Memory B cell (primary cell): ENCODE data around the gene COA8.
A peak's percentile ranks its signal among the peaks of the same experiment; 100 is the strongest.

Experiments used
- ATAC-seq: fragments of 150-1000 bp; cut with Tn5 transposase; 2 replicates; pipeline ENCODE4 v1.10.0; 2021; ENCODE audit warnings: low read depth, mild to moderate bottlenecking, moderate library complexity
- DNase-seq, 2 donors: peaks; one replicate each; pipeline ENCODE4 v3.0.0; 2022; ENCODE audit warnings: low spot score in 2 of 2
- H3K27ac Mint-ChIP-seq: one replicate; pipeline ENCODE4 v1.8.0; 2022; ENCODE audit warnings: mild to moderate bottlenecking, moderate library complexity, mixed read lengths
- H3K27me3 Mint-ChIP-seq: one replicate; pipeline ENCODE4 v1.8.0; 2022; ENCODE audit warnings: mixed read lengths
- H3K36me3 Mint-ChIP-seq: one replicate; pipeline ENCODE4 v1.8.0; 2022; ENCODE audit warnings: mild to moderate bottlenecking, mixed read lengths
- H3K4me1 Mint-ChIP-seq: one replicate; pipeline ENCODE4 v1.8.0; 2022; ENCODE audit warnings: mixed read lengths
- H3K4me3 Mint-ChIP-seq: one replicate; pipeline ENCODE4 v1.8.0; 2022; ENCODE audit warnings: mild to moderate bottlenecking, moderate library complexity, mixed read lengths
- H3K9me3 Mint-ChIP-seq: one replicate; pipeline ENCODE4 v1.8.0; 2022; ENCODE audit warnings: mixed read lengths

COA8 gene

DNA sequence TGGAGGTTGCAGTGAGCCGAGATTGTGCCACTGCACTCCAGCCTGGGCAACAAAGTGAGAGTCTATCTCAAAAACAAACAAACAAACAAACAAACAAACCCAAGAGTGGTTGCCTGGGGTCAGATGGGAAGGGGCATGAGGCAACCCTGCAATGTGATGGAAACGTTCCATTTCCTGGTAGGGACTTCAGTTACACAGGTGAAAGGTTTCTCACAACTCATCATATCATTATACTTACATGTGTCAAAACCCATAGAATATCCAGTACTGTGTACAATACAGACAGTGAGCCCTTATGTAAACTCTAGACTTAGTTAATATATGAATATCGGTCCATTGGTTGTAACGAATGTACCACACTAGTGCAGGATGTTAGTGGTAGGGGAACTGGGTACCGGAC lies 59.1 kb downstream of the COA8 start:
- H3K4me3 Mint-ChIP-seq = peak overlapping the region; percentile 43

DNA sequence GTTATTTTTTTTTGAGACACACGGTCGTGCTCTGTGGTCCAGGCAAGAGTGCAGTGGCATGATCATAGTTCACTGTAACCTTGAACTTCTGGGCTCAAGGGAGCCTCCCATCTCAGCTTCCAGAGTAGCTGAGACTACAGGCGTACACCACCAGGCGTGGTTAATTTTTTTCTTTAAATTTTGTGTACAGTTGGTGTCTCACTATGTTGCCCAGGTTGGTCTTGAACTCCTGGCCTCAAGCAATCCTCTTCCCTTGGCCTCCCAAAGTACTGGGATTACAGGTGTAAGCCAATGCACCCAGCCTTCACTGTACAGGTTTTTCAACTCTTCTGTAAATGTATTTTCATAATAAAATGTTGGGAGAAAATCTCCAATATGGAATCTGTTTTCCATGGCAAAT lies 60.5 kb downstream of the COA8 start:
- no peaks in the 10 kb centered on the region for H3K9me3 Mint-ChIP-seq
- ATAC-seq (no peak), DNase-seq (no peak)
- no peak overlapping the region for H3K27ac Mint-ChIP-seq
- no peaks in the 10 kb centered on the region for H3K36me3 Mint-ChIP-seq
- H3K4me3 Mint-ChIP-seq = no peak overlapping the region
- peaks cover 25% of the 10 kb centered on the region for H3K4me1 Mint-ChIP-seq
- no peaks in the 10 kb centered on the region for H3K27me3 Mint-ChIP-seq

More for the DNA sequence above, 59.1 kb downstream of the COA8 start:
- Mint-ChIP-seq H3K9me3 (no peaks in the 10 kb centered on the region), H3K27ac (no peak overlapping the region), H3K36me3 (no peaks in the 10 kb centered on the region), H3K27me3 (no peaks in the 10 kb centered on the region), H3K4me1 (peaks cover 22% of the 10 kb centered on the region)
- DNase-seq (no peak), ATAC-seq (no peak)

DNA sequence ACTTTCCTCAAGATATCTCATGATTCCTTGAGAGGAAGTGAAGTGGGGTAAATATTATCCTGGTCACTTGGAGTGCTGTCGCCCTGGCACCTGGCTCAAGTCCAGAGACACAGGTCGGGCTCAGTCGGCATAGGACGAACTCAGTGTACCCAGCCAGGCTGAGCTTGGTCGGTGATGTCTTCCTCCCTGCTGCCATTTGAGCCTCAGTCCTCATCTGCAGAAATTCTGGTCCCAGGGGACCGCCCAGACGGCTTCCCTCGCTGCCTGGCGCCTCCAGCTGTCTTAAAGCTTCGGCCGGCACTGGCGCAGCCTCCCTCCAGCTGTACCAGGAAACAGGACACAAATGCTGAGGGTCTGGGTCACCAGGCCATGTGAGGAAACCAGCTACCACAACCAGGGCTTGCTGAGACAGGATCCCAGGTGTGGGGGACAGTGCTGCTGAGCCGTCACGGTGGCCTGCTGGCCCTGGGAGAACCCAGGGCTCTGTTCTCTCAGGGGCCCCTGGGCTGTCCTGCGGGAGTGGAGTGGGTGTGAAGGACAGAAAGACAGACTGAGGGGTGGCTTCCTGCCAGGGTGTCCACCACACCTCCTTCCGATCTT lies 61.2 kb downstream of the COA8 start:
- DNase-seq = peak in 1 of 2 donors; percentile 46
- Mint-ChIP-seq H3K9me3 (no peaks in the 10 kb centered on the region), H3K27ac (no peak overlapping the region), H3K4me1 (peaks cover 25% of the 10 kb centered on the region), H3K4me3 (peak overlapping the region; percentile 75), H3K36me3 (no peaks in the 10 kb centered on the region), H3K27me3 (no peaks in the 10 kb centered on the region)
- ATAC-seq = no peak

DNA sequence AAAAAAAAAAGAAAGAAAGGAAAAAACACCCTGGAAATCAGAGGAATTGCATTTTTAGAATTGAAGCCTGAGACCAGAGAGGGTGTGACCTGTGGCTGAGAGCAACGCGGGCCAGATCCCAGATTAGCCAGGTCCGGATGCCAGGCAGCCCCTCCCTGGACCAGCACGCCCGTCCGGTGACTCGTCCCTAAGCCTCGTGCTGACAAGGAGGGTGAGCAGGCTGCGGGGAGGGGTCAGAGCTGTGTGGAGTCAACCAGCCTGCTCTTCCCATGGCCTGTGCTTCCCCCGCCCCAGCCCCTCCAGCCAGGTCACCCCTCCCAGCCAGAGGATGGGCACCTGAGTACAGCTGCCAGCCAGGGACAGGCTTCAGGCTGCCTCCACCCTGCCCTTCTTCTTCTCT lies 62.1 kb downstream of the COA8 start:
- Mint-ChIP-seq H3K9me3 (no peaks in the 10 kb centered on the region), H3K4me3 (peak overlapping the region; percentile 75), H3K36me3 (no peaks in the 10 kb centered on the region), H3K4me1 (peaks cover 25% of the 10 kb centered on the region), H3K27me3 (no peaks in the 10 kb centered on the region), H3K27ac (no peak overlapping the region)
- DNase-seq (no peak), ATAC-seq (no peak)

DNA sequence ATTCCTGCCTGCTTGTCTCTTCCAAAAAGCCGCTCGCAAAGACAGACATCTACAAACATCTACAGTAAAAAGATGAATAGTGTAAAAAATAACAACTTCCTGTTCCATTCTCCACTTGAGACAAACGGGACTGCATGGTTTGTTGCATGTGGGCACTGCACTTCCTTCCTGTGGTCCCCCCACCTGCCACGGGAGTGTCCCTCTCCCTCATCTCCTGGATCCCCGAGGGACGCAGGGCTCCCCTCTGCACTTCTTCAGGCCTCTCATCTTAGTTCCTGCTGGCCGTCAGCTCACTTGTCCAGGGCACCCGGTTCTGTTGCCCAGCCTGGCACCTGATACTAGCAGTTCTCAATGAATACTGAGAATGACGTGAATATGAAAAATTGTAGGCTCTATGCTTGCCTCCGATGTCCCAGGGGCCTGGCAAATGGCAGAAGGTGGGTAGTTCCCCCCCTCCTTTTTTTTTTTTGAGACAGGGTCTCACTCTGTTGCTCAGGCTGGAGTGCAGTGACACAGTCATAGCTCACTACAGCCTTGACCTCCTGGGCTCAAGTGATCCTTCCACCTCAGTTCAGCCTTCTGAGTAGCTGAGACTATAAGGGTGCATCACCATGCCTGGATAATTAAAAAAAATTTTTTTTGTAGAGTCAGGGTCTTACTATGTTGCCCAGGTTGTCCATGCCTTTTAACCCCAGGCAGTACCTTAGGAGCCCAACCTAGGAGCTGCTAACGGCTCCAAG lies 62.8 kb downstream of the COA8 start:
- Mint-ChIP-seq H3K9me3 (no peaks in the 10 kb centered on the region), H3K27ac (peak overlapping the region; percentile 0), H3K36me3 (no peaks in the 10 kb centered on the region), H3K4me1 (peaks cover 27% of the 10 kb centered on the region), H3K27me3 (no peaks in the 10 kb centered on the region), H3K4me3 (peak overlapping the region; percentile 75)
- DNase-seq (peak in 1 of 2 donors; percentile 35), ATAC-seq (peak; percentile 32)

DNA sequence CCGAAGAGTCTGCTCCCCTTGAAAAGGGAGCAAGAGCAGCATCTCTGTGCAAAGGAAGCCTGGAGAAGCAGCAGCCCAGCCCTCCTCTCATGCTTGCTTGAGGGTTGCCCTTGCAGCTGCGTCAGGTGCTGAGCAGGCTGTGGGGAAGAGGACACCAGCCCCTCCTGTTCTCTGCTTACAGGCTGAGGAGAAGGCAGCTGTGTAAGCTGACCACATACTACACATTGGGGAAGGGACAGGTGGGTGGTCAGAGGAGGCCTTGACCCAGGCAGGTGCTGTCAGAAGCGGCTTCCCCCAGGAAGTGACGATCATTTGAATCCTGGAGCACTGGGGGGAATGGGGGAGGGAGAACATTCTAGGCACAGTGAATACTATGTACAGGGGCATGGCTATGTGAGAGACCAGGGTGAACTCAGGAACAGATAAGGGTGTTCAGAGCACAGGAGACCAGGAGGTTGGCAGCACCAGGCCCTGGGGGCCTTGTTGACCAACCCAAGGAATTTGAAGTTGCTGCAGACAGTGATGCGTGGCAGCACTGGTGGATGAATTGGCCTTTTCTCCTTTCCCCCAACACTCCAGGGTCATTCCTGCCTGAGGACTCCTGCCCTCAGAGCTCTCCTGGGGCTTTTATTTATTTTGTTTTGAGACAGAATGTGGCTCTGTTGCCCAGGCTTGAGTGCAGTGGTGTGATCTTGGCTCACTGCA lies 63.5 kb downstream of the COA8 start:
- peak overlapping the region; percentile 40 for H3K27ac Mint-ChIP-seq
- H3K36me3 Mint-ChIP-seq = no peaks in the 10 kb centered on the region
- peaks cover 30% of the 10 kb centered on the region for H3K4me1 Mint-ChIP-seq
- no peaks in the 10 kb centered on the region for H3K27me3 Mint-ChIP-seq
- DNase-seq (no peak), ATAC-seq (no peak)
- H3K9me3 Mint-ChIP-seq = no peaks in the 10 kb centered on the region
- no peak overlapping the region for H3K4me3 Mint-ChIP-seq

DNA sequence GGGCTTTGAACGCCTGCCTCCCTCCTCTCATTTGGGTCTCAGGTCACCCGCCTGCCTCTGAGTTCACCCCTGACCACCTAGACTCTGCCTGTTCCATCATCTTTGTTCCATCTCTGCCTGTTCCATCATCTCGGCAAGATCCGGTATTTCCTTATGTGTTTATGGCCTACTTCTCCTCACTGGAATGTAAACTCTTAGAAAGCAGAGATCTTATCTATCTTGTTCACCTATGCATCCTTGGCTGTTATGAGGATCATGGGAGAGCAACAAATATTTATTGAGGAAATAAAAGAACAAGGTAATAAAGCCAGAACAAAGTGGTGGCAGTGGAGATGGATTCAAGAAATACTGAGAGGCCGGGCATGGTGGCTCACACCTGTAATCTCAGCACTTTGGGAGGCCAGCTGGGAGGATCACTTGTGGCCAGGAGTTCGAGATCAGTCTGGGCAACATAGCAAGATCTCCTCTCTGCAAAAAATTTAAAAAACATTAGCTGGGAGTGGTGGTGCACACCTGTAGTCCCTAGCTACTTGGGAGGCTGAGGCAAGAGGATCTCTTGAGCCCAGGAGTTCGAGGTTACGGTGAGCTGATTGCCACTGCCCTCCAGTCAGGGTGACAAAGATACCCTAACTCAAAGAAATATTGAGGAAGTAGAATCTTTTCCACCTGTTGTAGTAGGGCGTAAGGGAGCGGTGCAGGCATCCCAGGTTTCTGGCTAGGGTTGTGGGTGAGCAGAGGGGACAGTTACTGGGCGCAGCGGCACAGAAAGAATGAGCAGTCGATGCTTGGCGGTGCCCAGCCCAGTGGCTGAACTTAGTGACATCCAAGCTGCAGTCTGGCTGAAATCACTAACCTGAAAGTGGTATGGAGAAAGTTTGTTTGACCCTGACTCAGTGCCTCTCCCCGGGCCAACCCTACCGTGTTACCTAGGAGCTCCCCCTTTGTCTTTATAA lies 64.6 kb downstream of the COA8 start:
- no peaks in the 10 kb centered on the region for H3K9me3 Mint-ChIP-seq
- peak overlapping the region; percentile 95 for H3K27ac Mint-ChIP-seq
- H3K27me3 Mint-ChIP-seq = no peaks in the 10 kb centered on the region
- H3K4me3 Mint-ChIP-seq = peak overlapping the region; percentile 34
- peaks cover 26% of the 10 kb centered on the region for H3K4me1 Mint-ChIP-seq
- no peak for ATAC-seq
- H3K36me3 Mint-ChIP-seq = no peaks in the 10 kb centered on the region
- DNase-seq = no peak

DNA sequence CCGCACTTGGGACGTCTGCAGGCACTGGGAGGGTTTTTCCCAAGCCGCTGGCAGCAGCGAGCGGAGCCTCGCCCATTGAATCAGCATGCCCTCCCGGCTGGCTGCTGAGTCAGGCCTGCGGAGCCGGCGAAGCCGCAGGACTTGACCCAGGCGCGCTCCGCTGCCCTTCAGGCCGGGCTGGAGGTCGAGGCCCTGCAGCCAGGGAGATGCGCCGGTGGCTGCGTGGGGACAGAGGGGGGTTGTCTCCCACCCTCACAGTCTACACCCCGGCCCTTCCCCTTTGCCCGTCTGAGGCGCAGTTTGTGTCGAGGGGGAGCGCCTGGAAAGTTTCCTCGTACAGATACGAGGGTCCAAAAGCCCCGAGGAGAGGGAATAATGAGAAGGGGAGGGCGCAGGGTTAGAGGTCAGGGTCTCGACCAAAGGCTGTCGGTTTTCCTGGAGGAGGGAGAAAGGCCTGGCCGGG lies 65.5 kb downstream of the COA8 start:
- peaks cover 2% of the 10 kb centered on the region for H3K36me3 Mint-ChIP-seq
- H3K27me3 Mint-ChIP-seq = no peaks in the 10 kb centered on the region
- peak overlapping the region; percentile 93 for H3K4me3 Mint-ChIP-seq
- H3K27ac Mint-ChIP-seq = peak overlapping the region; percentile 95
- DNase-seq (peak; percentile 23 to 40), ATAC-seq (no peak)
- H3K9me3 Mint-ChIP-seq = no peaks in the 10 kb centered on the region
- peaks cover 27% of the 10 kb centered on the region for H3K4me1 Mint-ChIP-seq

DNA sequence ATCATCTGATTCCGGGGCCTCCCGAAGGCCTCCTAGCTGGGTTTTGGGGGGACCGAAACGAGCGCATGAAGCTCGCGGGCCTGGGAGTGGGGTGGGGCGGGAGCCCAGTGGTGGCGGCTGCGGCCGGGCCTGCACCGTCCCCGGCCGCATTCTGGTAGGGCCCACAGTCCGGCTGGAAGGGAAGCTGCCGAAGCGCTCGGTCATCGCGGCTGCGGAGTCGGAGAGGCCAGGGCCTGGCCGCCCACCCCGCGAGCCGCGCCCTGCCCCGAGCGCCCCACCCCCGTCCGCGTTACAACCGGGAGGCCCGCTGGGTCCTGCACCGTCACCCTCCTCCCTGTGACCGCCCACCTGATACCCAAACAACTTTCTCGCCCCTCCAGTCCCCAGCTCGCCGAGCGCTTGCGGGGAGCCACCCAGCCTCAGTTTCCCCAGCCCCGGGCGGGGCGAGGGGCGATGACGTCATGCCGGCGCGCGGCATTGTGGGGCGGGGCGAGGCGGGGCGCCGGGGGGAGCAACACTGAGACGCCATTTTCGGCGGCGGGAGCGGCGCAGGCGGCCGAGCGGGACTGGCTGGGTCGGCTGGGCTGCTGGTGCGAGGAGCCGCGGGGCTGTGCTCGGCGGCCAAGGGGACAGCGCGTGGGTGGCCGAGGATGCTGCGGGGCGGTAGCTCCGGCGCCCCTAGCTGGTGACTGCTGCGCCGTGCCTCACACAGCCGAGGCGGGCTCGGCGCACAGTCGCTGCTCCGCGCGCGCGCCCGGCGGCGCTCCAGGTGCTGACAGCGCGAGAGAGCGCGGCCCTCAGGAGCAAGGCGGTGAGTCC lies 66.1 kb downstream of the COA8 start, which contains the start of gene KLC1:
KLC1 (plus strand) TSS at position 528 of the 819 bp plus-strand sequence. CDS start 25,354 bp downstream, outside the sequence.
- DNase-seq = peak; percentile 80 to 91
- Mint-ChIP-seq H3K27me3 (no peaks in the 10 kb centered on the region), H3K9me3 (no peaks in the 10 kb centered on the region), H3K27ac (peak within 1 kb of the TSS; percentile 95), H3K36me3 (peaks cover 2% of the 10 kb centered on the region), H3K4me1 (peaks cover 27% of the 10 kb centered on the region), H3K4me3 (peak within 1 kb of the TSS; percentile 93)
- ATAC-seq = peak; percentile 76

DNA sequence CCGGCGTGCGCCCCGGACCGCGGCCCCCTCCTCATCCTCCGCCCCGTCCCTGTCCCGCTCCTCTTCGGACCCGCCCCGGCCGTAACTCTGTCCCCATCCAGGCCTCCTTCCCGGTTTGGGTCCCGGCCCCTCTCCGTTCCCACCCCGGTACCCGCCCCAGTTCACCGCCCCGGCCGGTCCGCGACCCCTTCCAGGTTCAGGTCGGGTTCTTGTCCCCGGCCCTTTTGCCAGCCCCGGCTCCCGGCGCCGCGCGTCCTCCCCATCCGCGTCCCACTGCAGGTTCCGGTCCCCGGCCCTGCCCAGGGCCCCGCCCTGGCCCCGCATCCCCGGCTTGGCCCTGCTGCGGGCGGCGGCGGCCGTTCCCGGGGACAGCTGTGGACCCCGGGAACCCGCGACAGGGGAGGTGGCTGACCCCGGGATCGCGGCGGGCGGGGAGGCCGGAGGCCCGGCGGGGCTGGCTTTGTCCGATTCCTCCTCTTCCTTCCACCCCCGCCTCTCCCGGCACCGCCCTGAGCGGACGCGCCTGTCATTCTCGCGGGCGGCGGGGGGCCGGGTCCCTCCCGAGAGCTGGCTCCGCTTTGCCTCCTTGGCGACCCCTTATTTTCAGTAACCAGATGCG lies 66.9 kb downstream of the COA8 start:
- H3K36me3 Mint-ChIP-seq = peaks cover 5% of the 10 kb centered on the region
- H3K4me3 Mint-ChIP-seq = peak overlapping the region; percentile 93
- DNase-seq (peak in 1 of 2 donors; percentile 25), ATAC-seq (peak; percentile 17)
- peak overlapping the region; percentile 84 for H3K27ac Mint-ChIP-seq
- peaks cover 30% of the 10 kb centered on the region for H3K4me1 Mint-ChIP-seq
- H3K27me3 Mint-ChIP-seq = no peaks in the 10 kb centered on the region
- H3K9me3 Mint-ChIP-seq = no peaks in the 10 kb centered on the region

DNA sequence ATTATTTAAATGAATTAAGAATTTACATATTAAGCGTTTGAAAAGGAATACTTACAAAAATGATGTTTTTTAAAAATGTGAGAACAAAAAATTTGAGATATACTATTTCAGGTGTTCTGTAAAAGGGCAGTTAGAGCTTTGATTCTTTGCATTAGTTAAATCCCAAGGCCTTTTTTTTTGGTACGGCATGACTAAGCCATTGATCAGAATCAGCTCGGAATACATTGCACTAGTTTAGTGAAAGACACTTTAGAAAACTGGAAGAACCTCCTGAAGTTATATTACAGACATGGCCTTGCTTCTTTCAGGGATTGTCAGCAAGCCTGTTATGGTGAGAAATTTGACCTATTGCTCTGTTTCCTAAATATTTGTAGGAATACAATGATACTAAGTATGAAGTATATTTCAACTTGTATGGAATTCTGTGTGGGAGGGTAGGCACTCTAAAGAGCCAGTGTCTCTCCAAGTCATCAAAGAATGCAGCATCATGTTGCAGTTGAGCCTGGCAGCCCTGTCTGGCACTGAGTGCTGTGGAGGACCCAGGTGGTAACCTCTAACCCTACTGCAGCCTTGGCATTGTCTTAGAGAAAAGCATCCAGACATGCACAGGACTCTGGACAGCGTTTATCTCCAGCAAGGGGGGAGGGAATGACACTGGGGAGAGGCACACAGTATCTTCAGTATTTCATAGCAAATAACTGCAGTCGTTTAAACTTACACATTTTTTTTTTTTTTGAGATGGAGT lies 67.8 kb downstream of the COA8 start:
- Mint-ChIP-seq H3K9me3 (no peaks in the 10 kb centered on the region), H3K36me3 (peaks cover 5% of the 10 kb centered on the region), H3K4me1 (peaks cover 29% of the 10 kb centered on the region), H3K27me3 (no peaks in the 10 kb centered on the region), H3K27ac (peak overlapping the region; percentile 84), H3K4me3 (peak overlapping the region; percentile 93)
- no peak for DNase-seq
- no peak for ATAC-seq

DNA sequence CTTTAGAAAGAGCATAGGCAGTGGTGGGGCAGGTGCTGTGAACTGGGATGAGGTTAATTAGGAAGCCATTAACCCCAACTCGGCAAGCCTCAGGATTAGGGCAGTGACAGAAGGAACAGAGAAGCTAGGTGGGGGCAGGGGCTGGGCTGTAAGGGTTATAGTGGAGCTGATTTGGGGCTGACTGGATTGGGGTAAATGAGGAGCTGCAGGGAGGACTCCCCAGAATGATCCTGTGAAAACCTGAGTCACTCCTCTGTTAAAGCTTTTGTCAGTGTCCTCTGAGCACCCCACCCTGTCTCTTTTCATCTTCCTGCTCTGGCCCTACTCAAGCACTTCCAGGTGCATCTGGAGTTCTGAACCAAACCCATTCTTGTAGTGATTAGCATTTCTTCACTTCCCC lies 70.6 kb downstream of the COA8 start:
- Mint-ChIP-seq H3K27ac (peak overlapping the region; percentile 41), H3K9me3 (no peaks in the 10 kb centered on the region), H3K4me1 (peaks cover 36% of the 10 kb centered on the region), H3K4me3 (no peak overlapping the region), H3K36me3 (peaks cover 12% of the 10 kb centered on the region), H3K27me3 (no peaks in the 10 kb centered on the region)
- ATAC-seq (no peak), DNase-seq (no peak)
